ENCODE data around the gene SLC30A3.

The SLC30A3 gene

DNA sequence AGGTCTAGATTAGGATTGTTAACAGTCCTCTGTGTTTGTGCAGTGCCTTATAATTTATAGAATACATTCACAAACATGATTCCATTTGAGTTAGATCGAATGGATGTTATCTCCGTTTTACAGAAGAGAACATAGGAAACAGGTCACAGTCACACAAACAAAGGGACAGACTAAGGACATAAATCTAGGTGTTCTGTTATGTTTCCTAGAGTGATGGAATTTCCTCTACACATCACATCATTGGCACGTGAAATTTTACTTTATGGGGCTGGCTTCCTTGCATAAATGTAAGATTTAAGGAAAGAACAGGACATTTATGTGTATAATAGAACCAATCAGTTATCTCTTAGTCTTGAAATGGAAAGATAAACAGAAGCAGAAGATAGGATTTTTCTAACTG, 25.8 kb upstream of the SLC30A3 start:
- no peak for DNase-seq (ENCODE audit: low spot score)
- CTCF ChIA-PET: interaction anchor here (0.9 kb wide), 1 partner anchor 9 kb away, joined by 5 read pairs; no protein-coding TSS in a partner anchor
- TF ChIP-seq, protein P1, sequence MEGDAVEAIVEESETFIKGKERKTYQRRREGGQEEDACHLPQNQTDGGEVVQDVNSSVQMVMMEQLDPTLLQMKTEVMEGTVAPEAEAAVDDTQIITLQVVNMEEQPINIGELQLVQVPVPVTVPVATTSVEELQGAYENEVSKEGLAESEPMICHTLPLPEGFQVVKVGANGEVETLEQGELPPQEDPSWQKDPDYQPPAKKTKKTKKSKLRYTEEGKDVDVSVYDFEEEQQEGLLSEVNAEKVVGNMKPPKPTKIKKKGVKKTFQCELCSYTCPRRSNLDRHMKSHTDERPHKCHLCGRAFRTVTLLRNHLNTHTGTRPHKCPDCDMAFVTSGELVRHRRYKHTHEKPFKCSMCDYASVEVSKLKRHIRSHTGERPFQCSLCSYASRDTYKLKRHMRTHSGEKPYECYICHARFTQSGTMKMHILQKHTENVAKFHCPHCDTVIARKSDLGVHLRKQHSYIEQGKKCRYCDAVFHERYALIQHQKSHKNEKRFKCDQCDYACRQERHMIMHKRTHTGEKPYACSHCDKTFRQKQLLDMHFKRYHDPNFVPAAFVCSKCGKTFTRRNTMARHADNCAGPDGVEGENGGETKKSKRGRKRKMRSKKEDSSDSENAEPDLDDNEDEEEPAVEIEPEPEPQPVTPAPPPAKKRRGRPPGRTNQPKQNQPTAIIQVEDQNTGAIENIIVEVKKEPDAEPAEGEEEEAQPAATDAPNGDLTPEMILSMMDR (conservative IDR thresholded peaks at IDR 0.05; ENCODE audit: low read depth): no peak
- no peak overlapping the region for H3K27ac ChIP-seq
- POLR2A ChIA-PET (ENCODE audit: low non-redundant PET): no interaction called here

DNA sequence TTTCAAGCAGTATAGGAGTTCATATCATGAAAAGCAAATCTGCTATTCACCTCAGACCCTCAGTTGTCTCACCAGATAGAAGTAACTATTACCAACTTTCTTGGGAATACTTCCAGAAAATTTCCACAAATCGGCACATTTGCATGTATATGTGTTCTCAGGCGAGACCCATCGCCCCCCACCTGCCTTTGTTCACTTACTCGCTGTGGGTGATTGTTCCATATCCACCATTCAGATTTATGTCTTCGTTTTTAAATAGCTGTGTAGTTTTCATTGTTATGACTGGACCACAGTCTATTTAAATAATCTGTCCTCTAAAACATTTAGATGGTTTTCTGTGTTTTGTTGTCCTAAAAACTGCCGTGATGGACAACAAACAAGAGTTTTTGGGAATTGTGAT, 22.6 kb upstream of the SLC30A3 start:
- TF ChIP-seq, protein P1 (conservative IDR thresholded peaks at IDR 0.05; ENCODE audit: low read depth): no peak
- ChIA-PET CTCF (no interaction called here), POLR2A (ENCODE audit: low non-redundant PET) (no interaction called here)
- no peak overlapping the region for H3K27ac ChIP-seq
- DNase-seq (ENCODE audit: low spot score): no peak

DNA sequence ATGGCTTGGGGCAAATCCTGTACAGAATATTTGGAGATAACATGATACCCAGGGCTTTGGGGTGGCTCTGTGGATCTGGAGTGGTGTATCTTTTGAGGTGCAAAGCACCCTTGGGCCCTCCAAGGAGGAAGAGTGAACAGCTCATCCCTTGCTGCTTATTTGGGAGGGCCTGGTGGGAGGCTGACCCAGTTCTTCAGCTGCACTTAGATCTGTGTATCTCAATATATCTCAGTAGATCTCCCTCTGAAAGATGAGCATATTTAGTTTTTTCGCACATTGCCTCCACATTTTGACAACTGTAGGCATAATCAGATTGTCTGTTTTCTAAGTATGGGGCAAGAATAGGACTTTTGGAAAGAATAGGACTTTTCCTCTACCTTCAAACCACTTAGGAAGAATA, 22.1 kb upstream of the SLC30A3 start:
- TF ChIP-seq, protein P1 (conservative IDR thresholded peaks at IDR 0.05; ENCODE audit: low read depth): no peak
- ChIA-PET POLR2A (ENCODE audit: low non-redundant PET) (no interaction called here), CTCF (no interaction called here)
- DNase-seq (ENCODE audit: low spot score): no peak
- H3K27ac ChIP-seq: no peak overlapping the region

DNA sequence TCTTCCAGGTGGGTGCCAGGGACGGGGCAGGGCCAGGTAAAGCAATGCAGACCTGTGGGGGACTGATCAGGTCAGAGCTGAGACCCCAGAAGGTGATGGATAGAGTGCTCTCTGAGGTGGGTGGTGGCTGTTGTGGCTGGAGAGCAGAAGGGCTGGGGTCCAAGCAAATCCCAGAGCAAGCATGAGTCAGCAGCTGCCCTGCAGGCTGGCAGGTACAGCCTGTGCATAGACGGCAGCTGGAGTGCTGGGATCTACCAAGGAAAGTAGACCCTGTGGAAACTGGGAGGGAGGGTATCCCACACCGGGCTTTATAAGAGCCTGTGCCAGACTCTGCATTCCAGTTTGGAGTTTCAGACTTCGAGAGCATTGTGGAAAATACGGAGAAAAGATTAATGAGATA, 20.0 kb upstream of the SLC30A3 start:
- ChIA-PET CTCF (interaction anchor here (0.7 kb wide), 1 partner anchor 17 kb away, joined by 3 read pairs; no protein-coding TSS in a partner anchor), POLR2A (ENCODE audit: low non-redundant PET) (interaction anchor here (0.6 kb wide), 1 partner anchor 32 kb away, joined by 3 read pairs; no protein-coding TSS in a partner anchor)
- H3K27ac ChIP-seq: no peak overlapping the region
- TF ChIP-seq, protein P1 (conservative IDR thresholded peaks at IDR 0.05; ENCODE audit: low read depth): no peak
- no peak for DNase-seq (ENCODE audit: low spot score)

DNA sequence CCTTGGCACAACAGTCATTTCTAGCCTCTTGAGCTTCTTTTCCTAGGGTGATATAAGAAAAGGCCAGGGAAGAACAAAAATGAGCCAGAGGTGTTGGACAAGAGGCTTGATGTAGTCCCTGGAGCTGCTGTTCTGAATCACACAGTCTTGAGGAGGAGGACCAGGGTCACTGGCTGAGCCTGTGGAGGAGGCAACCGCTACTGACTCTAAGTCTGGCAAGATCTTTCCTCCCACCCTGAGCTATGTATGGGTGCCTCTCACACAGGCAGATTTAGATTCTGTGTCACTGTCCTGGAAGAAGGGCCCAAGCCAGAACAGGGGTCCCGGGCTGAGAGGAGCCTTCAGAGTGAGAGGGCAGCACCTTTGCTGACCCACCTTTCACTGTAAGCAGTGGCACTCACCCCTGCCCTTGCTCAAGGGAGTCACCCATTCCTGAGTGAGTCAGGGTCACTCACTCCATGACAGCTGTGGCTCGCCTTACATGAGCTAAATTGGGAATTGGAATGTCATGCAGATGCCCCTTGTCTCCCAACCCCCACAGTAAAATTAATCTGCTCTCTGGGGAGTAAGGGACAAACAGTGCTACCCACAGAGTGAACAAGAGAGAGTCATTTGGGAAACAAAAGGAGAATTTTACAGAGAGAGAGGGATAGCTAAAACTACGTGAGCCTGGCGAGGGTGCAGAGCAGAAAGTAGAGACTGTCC, 19.2 kb upstream of the SLC30A3 start, which contains the start of gene TRIM54:
Gene TRIM54 (plus strand): TSS at position 575 of the 705 bp plus-strand sequence. CDS start 303 bp downstream, outside the sequence.
- CTCF ChIA-PET: interaction anchor here (0.5 to 4.0 kb wide), 5 partner anchors 9 to 183 kb away, joined by 3 to 36 read pairs (median 13); no protein-coding TSS in a partner anchor
- H3K27ac ChIP-seq: no peak within 1 kb of the TSS
- POLR2A ChIA-PET (ENCODE audit: low non-redundant PET): no interaction called here

DNA sequence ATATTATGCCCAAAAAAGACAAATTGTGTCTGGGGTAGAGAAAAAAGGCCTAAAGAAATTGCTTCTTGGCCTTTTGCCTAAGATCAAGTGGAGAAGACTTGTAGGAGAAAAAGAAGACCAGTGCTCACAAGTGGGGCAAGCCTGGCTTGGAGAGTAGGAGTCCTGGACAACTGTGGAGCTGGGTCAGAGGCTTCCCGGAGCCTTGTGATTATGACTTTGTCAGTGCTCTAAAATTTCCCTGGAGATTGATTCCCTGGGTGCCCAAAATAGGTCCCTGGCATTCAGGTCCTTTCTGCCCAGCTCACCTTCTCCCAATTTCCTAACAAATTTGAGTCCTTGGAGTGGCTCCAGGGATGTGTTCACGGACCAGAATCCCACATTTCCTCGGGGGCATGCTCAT, 18.6 kb upstream of the SLC30A3 start:
- POLR2A ChIA-PET (ENCODE audit: low non-redundant PET): interaction anchor here (0.6 kb wide), 1 partner anchor 39 kb away, joined by 6 read pairs; no protein-coding TSS in a partner anchor
- no peak overlapping the region for H3K27ac ChIP-seq
- no peak for DNase-seq (ENCODE audit: low spot score)
- CTCF ChIA-PET: interaction anchor here (0.6 to 4.0 kb wide), 5 partner anchors 8 to 473 kb away, joined by 3 to 36 read pairs (median 13); no protein-coding TSS in a partner anchor
- TF ChIP-seq, protein P1 (conservative IDR thresholded peaks at IDR 0.05; ENCODE audit: low read depth): no peak

More for the DNA sequence above, 19.2 kb upstream of the SLC30A3 start, which contains the start of gene TRIM54:
- DNase-seq (ENCODE audit: low spot score): no peak
- TF ChIP-seq, protein P1 (conservative IDR thresholded peaks at IDR 0.05; ENCODE audit: low read depth): no peak
